NOMO-1 treated with dmso at 0.1 percent for 144 hours (cell line): ENCODE measurements around the gene REEP1.
A peak's percentile ranks its signal among the peaks of the same experiment; 100 is the strongest.

Experiments used
- DNase-seq: peaks from one replicate; lab custom pipeline; 2025; ENCODE audit not compliant: unreplicated experiment; lab: John Stamatoyannopoulos, UW

REEP1 gene

GRCh38 chr2:86226636-86227520 is 110.5 kb downstream of the REEP1 start:
- no peak for DNase-seq

- peak; percentile 60 for DNase-seq
Observed at GRCh38 chr2:86226070-86226469, 111.4 kb downstream of the REEP1 start.

DNA sequence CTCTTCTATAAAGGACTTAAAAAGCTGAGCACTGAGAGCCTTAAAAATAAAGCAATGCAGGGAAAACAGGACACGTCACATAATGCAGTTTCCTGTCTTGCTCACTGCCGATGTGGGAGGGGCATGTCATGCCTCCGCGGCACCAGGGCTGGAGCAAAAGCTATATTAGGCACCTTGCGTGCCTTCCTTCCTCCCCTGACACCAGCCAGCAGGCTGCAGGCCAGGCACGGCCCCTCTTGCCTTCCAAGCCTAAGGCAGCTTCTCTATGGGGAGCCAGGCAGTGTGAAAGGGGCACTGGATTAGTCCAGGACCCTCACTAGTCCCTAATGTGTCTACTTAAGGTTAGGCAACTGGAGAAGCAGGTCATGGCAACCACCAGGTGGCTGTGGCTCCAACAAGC is 111.8 kb downstream of the REEP1 start:
- DNase-seq = peak; percentile 84

DNA sequence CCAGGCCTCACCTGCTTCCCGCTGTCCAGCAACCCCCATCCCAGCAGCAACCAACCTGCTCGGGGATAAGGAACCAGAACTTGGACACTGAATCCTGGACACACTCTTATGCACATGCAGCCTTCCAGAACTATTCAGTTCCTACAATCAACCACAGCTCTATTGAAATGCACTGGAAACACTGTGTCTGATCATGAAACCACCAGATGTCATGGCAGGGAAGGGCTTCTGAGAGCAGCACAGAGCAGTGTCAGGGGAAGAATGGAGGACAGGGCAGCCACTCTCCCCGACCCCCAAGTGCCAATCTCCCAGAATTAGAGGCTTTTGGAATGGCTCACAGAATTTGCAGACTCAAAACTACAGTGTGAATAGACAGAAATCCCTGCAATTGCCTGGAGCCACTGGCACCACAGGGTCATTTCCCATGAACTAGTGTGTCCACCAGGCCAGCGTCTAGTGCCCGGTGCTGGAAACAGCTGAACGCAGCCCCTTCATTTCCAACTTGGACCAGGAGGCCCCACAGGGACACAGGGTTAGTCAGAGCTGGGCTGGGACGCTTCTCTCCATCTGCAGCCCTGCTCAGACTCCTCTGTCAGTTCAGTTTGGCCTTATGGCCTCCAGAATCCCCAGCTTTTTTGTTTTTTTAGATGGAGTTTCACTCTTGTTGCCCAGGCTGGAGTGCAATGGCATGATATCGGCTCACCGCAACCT is 112.6 kb downstream of the REEP1 start:
- no peak for DNase-seq

DNA sequence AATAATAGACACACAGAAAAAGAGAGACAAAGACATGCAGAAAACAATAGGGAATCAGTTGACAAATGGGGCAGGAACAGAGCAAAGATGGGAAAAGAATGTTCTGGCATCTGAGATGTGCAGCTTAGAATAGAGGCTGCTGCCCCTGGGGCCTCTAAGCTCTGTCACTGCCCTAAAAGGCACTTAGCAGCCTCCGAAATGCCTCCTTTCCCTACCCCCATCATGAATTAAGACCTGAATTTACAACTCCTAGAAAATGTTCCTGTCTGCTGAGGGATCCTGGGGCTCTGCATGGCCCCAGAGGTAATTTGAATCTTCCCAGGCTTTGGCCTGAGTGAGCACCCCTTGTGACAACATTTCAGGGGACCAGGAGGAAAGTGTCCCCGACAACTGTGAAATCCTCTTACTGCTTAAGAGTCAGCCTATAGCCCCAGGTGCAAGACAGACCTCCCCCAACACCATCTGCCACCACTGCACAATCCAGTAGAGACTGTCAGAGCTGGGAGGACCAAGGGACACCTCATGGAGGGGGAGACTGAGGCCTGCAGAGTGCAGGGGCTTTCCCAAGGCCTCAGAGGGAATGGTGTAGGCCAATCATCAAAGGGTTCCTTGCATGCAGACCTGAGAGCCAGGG is 113.4 kb downstream of the REEP1 start:
- no peak for DNase-seq

- no peak for DNase-seq
Observed at GRCh38 chr2:86223140-86223926, 114.1 kb downstream of the REEP1 start.

DNA sequence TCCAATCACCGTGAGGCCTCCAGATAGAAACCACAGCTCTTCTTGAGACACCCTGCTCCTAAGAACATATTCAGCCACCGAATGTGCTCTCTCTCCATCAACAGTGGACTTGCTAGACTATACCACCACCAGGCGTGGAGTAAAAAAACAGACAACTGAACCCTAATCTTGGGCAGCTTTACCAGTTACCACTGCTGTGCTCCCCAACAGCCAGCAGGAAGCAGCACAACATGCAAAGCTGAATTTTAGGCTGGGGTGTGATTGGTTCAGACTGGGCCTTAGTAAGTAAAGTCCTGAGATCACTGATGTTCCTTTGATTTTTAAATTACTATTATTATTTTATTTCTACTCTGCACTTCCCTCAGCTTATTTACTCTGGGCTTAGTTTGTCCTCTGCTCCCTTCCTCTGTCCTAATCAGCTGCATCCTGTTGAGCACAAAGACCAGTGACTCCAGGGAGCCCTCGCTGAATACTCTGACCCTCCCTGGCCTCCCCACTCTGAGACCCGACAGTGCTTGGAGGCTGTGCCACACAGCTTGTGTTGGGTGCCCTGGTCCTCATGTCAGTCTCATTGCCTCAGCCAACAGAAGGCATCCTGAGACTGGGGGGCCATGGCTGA is 116.3 kb downstream of the REEP1 start:
- DNase-seq = peak; percentile 40

DNA sequence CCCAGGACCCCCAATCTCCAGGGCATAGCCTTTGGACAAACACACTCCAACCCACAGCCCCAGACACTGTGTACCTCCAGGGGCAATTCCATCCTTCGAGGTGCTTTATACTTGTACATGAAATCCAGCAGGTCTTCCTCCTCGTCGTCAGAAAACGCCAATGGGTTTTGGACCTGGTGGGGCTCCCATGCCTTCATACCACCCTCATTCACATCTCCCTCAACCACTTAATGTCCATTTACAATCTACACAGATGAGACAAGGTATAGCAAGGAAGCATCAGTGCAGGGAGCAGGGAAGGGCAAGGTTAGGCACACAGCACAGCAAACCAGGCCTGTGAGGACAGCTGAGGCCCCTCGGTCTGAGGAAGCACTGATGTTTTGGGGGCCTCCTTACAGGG is 117.5 kb downstream of the REEP1 start:
- DNase-seq = no peak

DNA sequence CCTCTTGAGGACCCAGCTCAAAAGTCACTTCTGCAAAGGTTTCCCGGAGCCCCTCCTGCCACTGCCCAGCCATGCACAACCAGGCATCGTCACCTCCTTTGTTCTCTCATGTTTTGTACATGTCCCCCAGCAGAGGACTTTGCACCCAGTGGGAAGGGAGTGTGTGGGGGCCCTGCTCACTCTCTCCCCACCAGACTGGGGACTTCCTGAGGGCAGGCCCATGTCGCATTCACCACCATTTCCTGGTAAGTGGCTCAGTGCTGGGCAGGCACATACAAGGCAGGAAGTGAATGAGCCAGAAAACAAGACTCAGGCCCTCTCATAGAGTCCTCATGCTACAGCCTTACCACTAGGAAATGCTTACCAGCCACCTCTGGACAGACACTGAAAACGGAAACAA is 119.3 kb downstream of the REEP1 start:
- no peak for DNase-seq

GRCh38 chr2:86216575-86217555 is 120.6 kb downstream of the REEP1 start:
- no peak for DNase-seq

DNA sequence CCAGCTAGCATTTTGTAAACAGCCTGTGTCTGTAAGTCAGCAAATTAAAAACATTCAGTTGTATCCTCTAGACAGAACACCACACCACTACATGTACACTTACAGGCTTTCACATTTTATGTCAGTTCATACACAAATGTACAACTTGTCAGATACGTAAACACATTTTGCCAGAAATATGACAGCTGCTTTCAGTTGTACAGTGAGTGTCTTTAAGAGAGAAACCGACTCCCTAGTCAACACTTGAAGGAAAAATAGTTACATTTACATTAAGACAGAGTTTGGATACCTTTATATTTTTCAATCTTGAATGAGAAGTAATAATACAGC is 123.0 kb downstream of the REEP1 start:
- DNase-seq = no peak

DNA sequence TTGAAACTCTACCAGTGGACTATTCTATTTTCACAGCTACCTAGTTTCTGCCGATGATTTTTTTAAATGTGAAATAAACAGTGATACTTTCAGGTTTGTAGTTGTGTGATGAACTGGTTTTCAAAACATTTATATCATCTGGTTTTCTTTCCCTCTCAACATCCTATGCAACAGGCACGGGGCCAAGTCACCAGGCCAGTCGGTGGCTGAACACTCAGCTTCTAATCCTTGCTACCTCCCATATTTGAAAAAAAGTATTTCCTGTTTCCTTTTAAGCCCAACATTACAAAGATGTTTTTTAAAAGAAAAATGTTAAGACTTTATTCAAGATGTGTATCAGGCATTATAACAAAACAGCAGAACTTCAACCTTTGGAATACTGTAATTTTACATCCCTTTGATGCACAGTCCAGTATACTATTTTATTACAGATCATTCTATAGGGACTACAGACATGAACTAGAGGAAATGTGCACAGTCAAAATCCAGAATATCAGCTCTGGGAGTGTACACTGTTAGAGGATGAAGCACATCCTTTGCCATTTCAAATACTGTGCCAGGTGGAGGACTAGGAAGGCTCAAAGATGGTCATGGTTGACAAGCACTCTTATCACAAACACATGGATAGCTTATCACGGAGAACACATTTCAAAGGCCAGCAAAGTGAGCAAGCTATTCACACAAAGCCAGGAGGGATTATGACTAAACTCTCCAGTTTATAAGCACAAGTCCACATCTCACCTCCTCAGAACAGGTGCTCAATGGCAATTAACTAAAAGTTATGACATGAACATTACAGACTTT is 123.5 kb downstream of the REEP1 start:
- no peak for DNase-seq

DNA sequence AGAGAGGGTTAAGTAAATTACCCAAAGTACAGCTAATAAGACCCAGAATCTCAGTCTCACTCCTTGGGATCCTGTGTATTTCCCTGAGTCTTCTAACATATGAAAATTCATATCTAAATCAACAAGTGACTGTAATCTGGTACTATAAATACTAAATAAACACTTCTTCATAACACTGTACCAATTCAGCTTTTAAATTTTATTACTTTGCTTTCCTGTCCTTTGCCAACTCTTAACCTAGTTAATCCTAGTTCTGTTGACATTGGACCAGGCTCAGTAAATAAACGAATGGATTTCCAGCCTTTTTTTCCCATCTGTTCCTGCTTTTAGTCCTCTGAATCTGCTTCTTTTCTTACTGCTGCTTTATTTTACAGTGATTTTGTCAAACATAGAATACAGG is 124.4 kb downstream of the REEP1 start:
- no peak for DNase-seq

DNA sequence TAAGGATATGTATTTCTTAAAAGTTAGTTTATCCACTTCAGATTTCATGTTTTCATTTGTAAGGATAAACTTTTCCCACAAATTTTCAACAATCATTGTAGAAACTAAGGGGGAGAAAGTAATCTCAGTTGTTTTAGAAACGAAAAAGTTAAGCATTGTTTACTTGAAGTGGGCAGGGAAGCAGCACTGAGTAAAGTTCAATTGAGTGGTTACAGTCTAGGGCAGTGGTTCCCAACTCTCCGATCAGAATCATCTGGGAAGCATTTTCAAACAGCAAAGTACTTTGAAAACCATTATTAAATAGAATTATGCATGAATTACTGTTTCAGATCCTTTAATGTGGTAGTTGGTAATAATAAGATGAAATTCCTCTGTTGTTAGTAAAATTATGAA is 125.6 kb downstream of the REEP1 start:
- no peak for DNase-seq

- no peak for DNase-seq
Observed at GRCh38 chr2:86211033-86211795, 126.2 kb downstream of the REEP1 start.

DNA sequence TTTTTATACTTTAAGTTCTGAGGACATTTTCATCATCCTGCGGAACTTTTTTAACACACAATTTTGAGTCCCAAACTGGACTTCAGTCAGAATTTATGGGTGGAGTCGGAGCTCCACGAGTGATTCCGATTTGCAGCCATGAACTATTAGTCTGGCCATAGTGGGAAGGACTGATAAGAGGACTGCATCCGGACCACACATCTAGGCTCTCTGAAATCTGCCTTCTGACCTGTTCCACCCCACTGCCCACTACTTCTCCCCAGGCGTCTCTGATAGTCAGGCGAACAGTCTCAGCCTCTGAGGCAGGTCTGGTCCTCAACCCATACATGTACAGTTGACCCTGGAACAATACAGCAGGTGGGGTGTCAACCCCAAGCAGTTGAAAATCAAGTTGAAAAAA is 133.0 kb downstream of the REEP1 start:
- DNase-seq = no peak

GRCh38 chr2:86203614-86204013 is 133.8 kb downstream of the REEP1 start:
- no peak for DNase-seq

GRCh38 chr2:86202702-86203101 is 134.7 kb downstream of the REEP1 start:
- DNase-seq = no peak
